H1 (cell line): Measurements from ENCODE around the gene TRIM27.

Source experiments
- CBX5 ChIP-seq: fragments of 300-800, 300-1000 bp; sonication (generic); IDR thresholded peaks from 2 replicates; pipeline ENCODE4 v1.7.1; 2016; ENCODE audit warnings: antibody characterized with exemption, low read length, low read depth
- RAD21 ChIP-seq, 2 experiments: IDR thresholded peaks in 1 of 2; conservative IDR thresholded peaks in 1 of 2; 2 replicates each; pipeline ENCODE4 v1.6.1; 2011; ENCODE audit warnings: low read depth in 2 of 2, low read length in 2 of 2, improper control_type of control experiment in 1 of 2, inconsistent platforms in 1 of 2, mild to moderate bottlenecking in 1 of 2, moderate library complexity in 1 of 2
- RBBP5 ChIP-seq: IDR thresholded peaks from 2 replicates; pipeline ENCODE4 v1.7.1; 2012; ENCODE audit warnings: low read depth, mild to moderate bottlenecking, inconsistent platforms, low read length, moderate library complexity, borderline replicate concordance

DNA sequence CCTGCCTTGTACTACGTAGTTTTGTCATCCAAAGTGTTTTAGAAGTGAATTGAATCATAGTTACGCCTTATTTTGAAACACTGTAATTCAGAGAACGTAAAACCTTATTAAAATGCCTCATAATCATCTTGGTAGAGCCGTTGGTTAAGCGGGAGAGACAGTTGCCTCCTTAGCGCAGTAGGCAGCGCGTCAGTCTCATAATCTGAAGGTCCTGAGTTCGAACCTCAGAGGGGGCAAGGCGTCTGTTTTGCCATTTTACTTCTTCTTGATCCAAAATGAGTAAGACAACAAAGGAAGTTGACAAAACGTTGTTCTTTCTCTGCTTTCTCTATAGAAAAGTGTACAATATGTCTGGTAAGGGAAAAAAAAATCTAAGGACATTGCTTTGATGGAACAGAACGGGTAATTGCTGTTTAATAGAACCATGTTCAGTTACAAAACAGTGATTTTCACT is 20.7 kb upstream of the TRIM27 start:
- no peak for TF ChIP-seq RAD21 (IDR thresholded peaks at IDR 0.05 in 1 of 2, conservative IDR thresholded peaks at IDR 0.05 in 1 of 2; ENCODE audit: low read depth in 2 of 2, low read length in 2 of 2)
- TF ChIP-seq RBBP5, result no peak
- TF ChIP-seq CBX5, result no peak
